ENCODE data around the gene GNAI2.
A peak's percentile ranks its signal among the peaks of the same experiment; 100 is the strongest.
"Not testable (repeated sequence)": the region's sequence is repeated elsewhere in the genome, so short reads cannot be mapped to it uniquely, and the experiment has no call there.

GNAI2 gene

DNA sequence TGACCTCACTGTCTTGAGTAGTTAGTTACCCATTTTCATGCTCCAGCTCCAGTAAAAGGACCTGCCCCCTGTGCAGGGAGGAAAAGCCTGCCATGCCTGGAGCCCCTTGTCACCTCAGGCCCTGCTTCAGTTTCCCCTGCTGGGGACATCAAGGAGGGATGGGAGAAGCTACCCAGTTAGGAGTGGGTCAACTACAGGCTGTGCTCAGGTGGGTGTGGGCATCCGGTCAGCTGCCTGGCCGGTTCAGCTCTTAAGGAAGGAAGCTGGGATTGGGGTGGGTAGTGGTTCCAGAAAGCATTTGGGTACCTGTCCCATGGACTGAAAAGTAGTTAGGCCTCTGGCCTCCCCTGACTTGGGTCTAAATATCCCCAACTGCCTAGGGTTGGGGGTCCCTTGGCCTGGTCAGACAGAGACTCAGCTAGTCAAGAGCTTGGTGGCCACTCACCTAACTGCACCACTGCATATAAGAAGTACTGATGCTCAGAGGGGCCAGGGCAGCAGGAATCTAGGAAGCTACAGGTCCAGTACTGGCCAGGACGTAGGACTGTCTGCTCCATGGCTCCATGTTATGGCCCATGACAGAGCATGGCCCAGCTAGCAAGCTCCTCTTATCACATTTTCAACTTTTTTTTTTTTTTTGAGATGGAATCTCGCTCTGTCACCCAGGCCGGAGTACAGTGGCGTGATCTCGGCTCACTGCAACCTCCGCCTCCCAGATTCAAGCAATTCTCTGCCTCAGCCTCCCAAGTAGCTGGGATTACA, 43.4 kb downstream of the GNAI2 start:
- no peak for DNase-seq

DNA sequence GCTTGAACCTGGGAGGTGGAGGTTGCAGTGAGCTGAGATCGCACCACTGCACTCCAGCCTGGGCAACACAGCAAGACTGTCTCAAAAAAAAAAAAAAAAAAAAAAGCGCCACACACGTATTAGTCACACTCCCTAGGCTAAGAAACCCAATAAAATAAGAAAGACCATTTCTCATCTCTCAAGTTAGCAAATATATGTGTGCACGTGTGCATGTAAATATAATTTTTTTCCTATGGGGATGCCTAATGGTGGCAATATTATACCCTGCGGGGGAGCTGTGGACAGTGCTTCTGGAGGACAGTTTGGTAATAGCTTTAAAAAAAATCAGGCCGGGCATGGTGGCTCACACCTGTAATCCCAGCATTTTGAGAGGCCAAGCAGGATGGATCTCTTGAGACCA, 48.1 kb downstream of the GNAI2 start:
- DNase-seq, result not testable (repeated sequence)

GRCh38 chr3:50286322-50287227, 50.6 kb downstream of the GNAI2 start:
- DNase-seq, result no peak

- DNase-seq, result no peak
These were observed 51.3 kb downstream of the GNAI2 start for GRCh38 chr3:50287262-50287661.

DNA sequence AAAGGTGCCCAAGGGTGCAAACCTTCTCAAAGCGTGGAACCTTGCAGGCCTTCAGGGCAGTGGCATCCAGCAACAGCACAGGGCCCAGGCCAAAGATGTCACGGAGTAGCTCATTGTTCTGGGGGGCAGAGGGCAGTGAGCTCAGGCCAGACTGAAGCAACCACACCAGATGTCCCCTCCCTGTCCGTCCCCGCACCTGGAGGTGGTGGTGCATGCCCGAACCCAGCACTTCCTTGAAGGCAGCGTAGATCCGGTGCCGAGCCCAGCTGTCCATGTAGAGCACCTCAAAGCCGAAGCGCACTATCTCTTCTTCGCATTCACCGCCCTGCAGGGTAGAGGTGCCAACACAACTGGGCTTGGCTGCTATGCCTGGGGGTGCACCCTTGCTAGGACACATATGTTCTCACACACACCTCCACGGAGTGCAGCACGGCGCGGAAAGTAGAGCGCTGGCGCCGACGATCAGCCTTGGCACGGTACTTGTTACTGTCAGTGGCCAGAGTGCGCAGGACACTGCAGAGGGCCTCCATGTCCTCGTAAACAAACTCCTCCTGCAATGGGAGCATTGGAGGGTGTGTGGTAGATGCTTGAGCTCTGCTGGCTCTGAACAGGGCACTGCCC, 52.5 kb downstream of the GNAI2 start:
- DNase-seq, result no peak

DNA sequence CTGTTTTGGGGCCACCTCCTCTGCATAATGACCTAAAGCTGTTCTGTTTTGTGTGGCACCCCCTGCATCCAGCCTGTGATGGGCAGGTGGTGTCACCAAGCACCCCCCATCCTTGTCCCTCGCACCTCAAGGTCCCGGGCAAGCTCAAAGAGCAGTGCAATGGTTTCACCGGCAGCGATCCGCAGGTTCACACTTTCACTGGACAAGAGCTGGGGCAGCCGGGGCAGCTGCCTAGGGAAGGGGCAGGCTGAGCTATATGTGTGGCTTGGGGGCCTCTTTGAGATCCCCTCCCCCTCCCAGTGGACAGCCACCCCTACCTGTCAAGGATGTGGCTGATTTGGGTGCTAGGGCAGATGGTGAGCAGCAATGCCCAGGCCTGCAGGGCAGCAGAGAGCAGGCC, 53.1 kb downstream of the GNAI2 start:
- no peak for DNase-seq

DNA sequence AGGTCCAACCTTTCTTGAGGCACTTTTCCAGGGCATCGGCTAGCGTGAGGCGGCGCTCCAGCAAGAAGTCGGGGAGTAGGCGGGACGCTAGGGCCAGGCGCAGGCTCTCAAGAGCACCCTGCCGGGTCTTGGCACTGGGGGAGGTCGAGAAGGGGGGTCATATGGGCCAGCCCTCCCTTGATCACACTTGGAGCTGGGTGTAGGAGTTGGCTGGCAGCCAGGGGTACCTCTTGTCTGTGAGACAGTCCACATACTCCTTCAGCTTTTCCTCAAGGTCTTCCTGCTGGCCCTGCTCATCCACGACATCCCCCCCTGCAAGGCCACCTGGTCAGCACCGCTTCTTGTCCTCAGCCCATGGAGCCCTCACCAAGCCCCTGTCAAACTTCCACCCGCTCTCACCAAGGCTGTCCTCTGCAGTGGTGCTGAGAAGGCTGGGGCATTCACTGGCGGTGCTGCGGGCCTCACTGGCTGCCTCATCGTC, 54.2 kb downstream of the GNAI2 start:
- no peak for DNase-seq

- peak; percentile 96 for DNase-seq
These were observed 56.4 kb downstream of the GNAI2 start, which contains the start of gene IFRD2 for GRCh38 chr3:50292159-50293078. IFRD2 (minus strand) TSS chr3:50292429; CDS start chr3:50292274, 155 bp downstream.

- DNase-seq, result no peak
These were observed 57.2 kb downstream of the GNAI2 start for GRCh38 chr3:50293079-50293801.

DNA sequence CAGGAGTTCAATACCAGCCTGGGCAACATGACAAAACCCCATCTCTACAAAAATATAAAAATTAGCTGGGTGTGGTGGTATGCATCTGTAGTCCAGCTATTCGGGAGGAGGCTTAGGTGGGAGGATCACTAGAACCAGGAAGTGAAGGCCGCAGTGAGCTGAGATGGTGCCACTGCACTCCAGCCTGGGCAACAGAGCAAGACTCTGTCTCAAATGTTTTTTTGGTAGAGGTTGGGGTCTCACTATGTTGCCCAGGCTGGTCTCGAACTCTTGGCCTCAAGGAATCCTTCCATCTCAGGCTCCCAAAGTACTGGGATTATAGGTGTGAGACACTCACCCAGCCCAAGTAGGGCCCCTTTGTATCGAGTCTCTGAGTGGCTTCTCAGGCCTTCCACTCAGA, 58.1 kb downstream of the GNAI2 start:
- DNase-seq, result no peak

GRCh38 chr3:50294492-50295403, 58.7 kb downstream of the GNAI2 start:
- no peak for DNase-seq

DNA sequence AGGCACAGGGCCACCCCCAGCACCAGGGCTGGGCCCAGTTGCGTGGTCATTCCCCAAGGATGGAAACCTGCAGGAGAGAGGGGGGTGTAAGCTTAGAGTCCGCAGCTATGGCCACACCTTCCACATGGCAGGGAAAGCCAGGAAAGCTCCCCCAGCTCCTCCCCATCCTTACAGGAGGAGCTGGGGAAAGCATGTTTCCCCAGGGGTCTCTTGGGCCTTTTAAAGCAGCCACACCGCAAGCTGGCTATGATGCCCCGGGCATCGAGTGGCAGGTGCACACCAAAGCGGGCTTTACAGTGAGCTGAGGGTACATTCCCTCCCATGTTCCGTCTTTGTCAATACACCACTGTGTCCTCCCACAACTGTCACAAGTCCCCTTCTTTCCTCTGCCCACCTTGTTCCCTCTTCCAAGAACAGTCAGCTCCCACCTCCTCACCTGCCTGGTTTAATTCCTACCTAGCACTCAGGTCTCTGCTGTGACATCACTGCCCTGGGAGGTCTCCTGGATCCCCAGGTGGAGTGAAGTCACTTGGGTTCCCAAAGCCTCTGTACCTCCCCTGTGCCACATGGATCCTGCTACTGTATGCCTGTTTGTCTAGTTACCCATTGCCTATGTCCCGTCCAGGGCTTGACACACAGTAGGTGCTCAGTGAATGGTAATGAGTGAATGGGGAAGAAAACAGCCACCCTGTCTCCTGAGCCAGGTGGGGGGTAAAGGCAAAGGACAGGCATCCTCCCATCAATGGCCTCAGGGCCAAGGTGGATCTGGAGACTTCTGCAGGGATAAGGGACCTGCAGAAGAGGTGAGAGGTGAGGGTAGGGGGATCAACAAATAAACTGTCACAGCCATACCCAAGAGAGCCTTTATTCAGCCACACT, 59.8 kb downstream of the GNAI2 start:
- no peak for DNase-seq

DNA sequence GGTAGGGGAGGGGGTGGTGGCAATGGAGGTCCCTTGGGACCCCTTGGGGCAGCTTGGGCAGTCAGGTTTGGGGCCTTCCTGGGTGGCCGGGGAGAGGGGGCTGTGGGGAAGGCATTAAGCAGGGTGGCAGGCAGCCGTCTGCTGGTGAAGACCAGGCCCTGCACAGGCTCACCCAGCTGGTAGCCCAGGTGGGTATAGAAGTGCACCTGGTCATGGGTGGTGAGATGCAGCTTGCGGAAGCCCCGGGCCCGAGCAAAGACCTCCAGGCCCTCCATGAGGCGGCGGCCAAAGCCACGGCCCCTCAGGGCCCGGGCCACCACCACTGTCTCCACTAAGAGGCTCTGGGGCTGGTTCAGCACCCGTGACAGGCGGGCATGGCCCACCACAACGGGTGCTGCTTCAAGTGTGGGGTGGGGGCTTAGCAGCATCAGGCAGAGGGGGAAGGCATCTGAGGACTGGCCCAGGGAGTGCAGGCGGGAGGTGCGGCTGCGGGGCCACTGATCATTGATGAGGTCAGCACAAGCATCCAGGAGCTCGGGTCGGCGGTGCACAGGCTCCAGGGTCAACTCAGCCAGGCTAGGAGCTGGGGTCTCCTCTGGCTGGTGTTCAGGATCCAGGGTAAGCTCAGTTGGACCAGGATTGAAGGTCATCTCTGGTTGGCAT, 60.8 kb downstream of the GNAI2 start:
- DNase-seq, result no peak

DNA sequence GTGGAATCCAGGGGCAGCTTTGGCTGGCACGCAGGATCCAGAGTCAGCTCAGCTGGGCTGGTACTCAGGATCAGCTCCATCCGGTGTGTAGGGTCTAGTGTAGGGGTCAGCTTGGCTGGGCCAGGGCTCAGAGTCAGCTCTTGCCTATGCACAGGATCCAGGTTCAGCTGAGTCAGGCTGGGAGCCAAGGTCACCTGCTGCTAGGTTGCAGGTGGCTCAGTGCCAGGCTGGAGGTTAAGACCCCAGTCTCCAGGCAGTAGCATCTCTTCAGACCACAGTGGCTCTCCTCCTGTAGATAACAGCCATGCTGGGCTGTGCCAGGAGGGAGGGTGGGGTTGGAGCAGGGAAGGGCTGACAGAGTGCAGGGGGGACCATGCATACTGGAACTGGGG, 61.4 kb downstream of the GNAI2 start:
- no peak for DNase-seq

DNA sequence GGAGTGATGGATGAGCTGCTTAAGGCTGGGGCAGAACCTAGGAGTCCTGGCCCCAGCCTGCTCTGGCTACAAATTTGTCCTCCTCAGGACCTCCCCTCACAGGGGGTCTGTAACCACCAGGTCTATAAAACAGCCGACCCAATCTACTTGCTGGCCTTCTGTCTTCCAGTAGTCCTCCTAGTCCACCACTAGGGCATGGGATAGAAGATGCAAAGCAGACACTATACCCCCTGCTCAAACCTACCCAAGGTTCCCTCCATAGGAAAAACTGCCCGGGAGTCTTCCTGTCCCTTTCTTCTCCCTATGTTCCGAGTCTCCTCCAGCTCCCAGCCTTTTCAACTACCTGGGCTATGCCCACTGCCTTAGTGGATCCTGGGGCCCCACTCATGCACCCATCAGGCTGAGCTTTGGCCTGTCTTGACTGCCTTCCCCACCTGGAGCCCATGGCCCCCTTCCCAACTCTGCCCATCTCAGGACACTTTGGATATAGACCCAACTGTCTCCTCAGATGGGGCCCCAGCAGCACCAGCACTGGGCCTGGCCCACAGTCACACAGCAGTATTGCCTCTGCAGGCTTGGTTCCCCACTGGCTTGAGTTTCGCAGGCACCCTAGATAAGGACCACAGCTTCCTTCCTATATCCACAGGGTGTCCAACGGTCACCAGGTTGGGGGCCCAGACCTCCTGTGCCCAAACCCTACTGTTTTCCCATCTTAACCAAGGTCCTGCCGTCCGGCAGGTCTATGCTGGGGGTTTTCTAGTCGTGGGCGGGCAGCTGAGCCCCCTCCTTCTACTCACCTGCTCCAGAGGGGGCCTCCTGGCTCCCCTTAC, 62.1 kb downstream of the GNAI2 start:
- no peak for DNase-seq

GRCh38 chr3:50298836-50299637, 63.0 kb downstream of the GNAI2 start, which contains the start of the genes HYAL3 and NAA80:
HYAL3 (minus strand) TSS chr3:50299405; CDS start chr3:50295602, 3,803 bp downstream.
NAA80 (minus strand) TSS chr3:50299405; CDS start chr3:50297463, 1,942 bp downstream.
- peak; percentile 98 for DNase-seq

DNA sequence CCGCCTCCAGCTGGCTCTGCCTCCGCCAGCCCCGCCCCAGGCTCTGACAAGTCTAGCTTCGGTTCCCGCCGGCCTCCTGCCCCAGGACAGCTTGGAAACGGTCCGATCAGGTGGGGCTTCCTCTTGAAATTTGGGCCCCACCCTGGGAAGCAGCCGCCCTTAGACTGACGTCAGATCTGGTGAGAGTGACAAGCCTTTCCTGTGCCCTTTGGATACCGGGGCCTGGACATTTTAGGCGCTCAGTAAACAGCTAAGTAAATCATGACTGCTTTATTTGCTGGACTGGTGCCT, 63.6 kb downstream of the GNAI2 start:
- DNase-seq, result no peak

All from NCI-H526 treated with DMSO at 0.1 percent for 48 hours (cell line).